Mucosa of stomach (tissue), 1 donor: ENCODE results near the gene DIAPH3.

Source experiments
- H3K27me3 ChIP-seq: one replicate; pipeline ENCODE4 v1.7.0; 2013; ENCODE audit warnings: mild to moderate bottlenecking, low read length; ENCODE audit not compliant: control insufficient read depth, insufficient read depth
- H3K36me3 ChIP-seq: one replicate; pipeline ENCODE4 v1.7.0; 2013; ENCODE audit warnings: low read length; ENCODE audit not compliant: control insufficient read depth, insufficient read depth
- H3K4me1 ChIP-seq: one replicate; pipeline ENCODE4 v1.7.0; 2013; ENCODE audit warnings: mild to moderate bottlenecking, low read length; ENCODE audit not compliant: control insufficient read depth, insufficient read depth
- H3K4me3 ChIP-seq: one replicate; pipeline ENCODE4 v1.7.0; 2013; ENCODE audit warnings: low read length
- H3K9ac ChIP-seq: one replicate; pipeline ENCODE4 v1.7.0; 2013; ENCODE audit warnings: mild to moderate bottlenecking, low read length, moderate library complexity
- H3K9me3 ChIP-seq: one replicate; pipeline ENCODE4 v1.7.0; 2013; ENCODE audit warnings: mild to moderate bottlenecking, low read length, moderate library complexity; ENCODE audit not compliant: control insufficient read depth
- donor health status: Pancreatic carcinoma.

The DIAPH3 gene

DNA sequence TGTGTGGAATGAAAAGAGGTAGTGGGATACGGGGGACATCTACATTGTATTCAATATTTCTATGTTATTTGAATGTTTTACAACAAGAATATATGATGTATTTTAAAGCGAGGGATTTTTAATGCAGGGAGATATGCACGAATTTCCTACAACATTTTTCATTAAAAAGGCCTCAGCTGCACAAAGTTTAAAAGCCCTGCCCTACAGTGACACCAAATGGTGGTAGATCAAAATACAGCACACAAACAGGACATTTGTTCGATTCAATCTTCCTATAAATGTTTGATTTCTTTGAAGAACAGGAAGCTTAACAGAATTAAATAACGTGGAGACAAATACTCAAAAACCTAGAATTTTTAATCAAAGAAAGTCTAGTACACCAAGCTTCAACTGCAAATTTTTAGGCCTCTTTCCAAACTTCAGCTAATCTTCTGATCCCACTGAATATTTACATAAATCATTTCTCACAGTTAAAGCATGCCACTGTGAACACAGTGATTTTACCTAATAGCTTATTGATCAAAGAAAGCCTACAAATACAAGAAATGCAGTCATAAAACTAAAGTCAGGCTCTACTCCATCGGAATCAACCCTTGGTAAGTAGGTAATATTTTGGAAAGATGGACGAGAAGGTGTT is 257.2 kb downstream of the DIAPH3 start:
- H3K4me3 ChIP-seq, result no peak overlapping the region

DNA sequence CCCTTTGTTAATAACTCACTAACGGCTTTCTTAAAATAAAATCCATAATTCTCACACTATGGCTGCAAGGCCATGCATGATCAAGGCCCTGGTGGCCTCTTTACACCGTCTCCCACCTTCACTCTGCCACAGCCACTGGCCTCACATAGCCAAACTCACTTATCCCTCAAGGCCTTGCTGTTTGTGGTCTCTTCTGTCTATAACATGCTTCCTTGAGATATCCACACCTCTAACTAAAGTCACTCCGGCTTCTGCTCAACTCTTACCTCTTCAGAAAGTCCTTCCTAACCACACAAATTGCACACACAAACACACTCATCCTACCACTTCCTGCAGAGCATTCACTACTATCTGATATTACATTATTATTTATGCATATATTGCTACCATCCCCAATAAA is 262.5 kb downstream of the DIAPH3 start:
- Histone ChIP-seq H3K9ac (no peak overlapping the region), H3K36me3 (no peaks in the 10 kb centered on the region), H3K27me3 (no peaks in the 10 kb centered on the region), H3K4me1 (no peaks in the 10 kb centered on the region), H3K9me3 (no peaks in the 10 kb centered on the region), H3K4me3 (no peak overlapping the region)

More for the DNA sequence above, 257.2 kb downstream of the DIAPH3 start:
- Histone ChIP-seq H3K4me1 (no peaks in the 10 kb centered on the region), H3K9me3 (no peaks in the 10 kb centered on the region), H3K36me3 (no peaks in the 10 kb centered on the region), H3K27me3 (no peaks in the 10 kb centered on the region), H3K9ac (peak overlapping the region; percentile 7)

DNA sequence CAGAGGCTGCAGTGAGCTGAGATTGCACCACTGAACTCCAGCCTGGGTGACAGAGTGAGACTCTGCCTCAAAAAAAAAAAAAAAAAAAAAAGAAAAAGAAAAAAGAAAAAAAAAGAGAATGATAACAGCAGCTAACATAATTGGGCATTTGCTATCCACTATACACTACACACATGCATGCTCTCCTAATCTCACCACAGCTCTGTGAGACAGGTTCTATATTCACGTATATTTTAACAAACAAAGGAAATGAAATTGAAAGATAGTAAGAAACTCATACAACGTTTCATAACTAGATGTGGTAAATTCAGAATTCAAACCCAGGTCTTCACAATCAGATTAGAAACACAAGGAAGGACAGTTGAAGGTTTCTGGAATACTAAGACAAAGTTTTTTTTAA is 265.7 kb downstream of the DIAPH3 start:
- H3K9ac ChIP-seq, result no peak overlapping the region
- H3K27me3 ChIP-seq, result no peaks in the 10 kb centered on the region
- H3K9me3 ChIP-seq, result no peaks in the 10 kb centered on the region
- H3K4me1 ChIP-seq, result no peaks in the 10 kb centered on the region
- H3K4me3 ChIP-seq, result no peak overlapping the region
- H3K36me3 ChIP-seq, result no peaks in the 10 kb centered on the region

DNA sequence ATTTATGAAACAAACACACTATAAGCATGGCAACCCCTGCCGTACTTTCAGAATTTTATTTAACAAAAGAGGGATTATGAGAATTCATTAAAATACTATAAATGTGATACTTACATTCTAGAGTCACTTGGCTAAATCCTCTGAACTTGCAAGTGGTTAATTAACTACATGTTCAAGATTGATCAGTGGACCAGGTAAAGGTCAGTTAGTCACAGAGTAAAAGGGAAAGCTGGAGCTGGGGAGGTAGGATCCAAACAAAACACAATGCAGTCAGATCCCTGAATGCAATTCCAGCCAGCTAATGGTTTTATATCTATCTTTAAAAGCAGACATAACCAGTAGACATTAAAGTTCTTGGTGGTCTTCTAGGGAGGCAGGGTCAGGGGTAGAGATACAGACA is 270.5 kb downstream of the DIAPH3 start:
- no peak overlapping the region for H3K4me3 ChIP-seq
- H3K9ac ChIP-seq, result no peak overlapping the region
- H3K9me3 ChIP-seq, result no peaks in the 10 kb centered on the region
- H3K4me1 ChIP-seq, result no peaks in the 10 kb centered on the region
- H3K36me3 ChIP-seq, result no peaks in the 10 kb centered on the region
- H3K27me3 ChIP-seq, result no peaks in the 10 kb centered on the region

DNA sequence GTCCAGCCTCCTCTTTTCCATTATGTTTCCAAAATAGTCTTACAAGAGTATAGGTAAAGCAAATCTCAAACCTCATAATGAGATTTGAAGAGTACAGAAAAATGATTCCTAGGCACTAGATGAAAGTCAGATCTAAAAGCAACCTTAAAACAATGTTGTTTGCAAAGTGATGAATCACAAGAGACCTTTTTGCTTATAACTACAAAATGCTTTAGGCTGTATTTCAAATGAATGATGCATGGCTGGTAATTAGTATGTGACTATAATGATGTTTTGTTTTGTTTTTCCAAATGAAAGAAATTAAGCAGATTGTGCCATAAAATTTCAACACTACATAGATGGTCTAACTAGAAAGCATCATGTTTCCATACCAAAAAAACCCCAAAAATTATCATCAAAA is 272.7 kb downstream of the DIAPH3 start:
- no peaks in the 10 kb centered on the region for H3K9me3 ChIP-seq
- no peaks in the 10 kb centered on the region for H3K4me1 ChIP-seq
- H3K27me3 ChIP-seq, result no peaks in the 10 kb centered on the region
- H3K9ac ChIP-seq, result no peak overlapping the region
- H3K36me3 ChIP-seq, result no peaks in the 10 kb centered on the region
- no peak overlapping the region for H3K4me3 ChIP-seq

DNA sequence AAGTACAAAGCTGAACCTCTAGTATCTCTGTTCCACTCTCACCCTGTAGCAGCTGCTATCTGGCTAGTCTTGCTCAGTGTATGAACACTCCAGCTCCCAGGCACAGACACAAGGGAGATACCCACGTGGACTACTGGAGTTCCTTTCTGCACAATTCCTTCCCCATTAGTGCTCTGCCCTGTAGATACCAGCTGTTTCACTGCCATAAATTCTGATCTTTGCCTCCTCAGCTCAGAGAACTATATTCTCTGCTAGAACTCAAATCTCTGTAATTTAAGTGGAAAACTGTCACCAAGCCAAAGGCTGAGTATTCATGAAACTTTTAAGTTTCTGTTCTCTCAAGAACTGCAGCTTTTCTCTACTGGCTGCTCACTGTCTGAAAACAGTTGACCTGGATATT is 273.7 kb downstream of the DIAPH3 start:
- Histone ChIP-seq H3K4me3 (no peak overlapping the region), H3K27me3 (no peaks in the 10 kb centered on the region)

DNA sequence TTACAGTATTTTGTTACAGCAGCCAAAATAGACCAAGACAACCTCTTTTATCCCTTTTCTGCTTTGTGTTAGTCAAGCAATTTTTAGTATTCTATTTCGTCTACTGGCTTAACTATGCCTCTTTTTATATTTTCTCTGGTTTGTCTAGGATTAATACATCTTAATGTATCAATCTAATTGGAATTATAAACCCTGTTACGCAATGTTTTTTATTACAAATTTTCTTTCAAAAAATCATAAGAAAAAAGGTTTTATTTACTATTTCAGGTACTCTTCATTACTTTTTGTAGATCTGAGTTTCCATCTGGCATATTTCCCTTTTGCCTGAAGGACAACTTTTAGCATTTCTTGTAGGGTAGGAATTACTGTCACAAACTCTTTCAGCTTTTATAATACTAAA is 275.3 kb downstream of the DIAPH3 start:
- H3K9ac ChIP-seq, result no peak overlapping the region
- H3K27me3 ChIP-seq, result no peaks in the 10 kb centered on the region
- H3K4me3 ChIP-seq, result no peak overlapping the region
- no peaks in the 10 kb centered on the region for H3K9me3 ChIP-seq
- no peaks in the 10 kb centered on the region for H3K36me3 ChIP-seq
- no peaks in the 10 kb centered on the region for H3K4me1 ChIP-seq

More for the DNA sequence above, 273.7 kb downstream of the DIAPH3 start:
- Histone ChIP-seq H3K36me3 (no peaks in the 10 kb centered on the region), H3K4me1 (no peaks in the 10 kb centered on the region), H3K9me3 (no peaks in the 10 kb centered on the region), H3K9ac (no peak overlapping the region)

DNA sequence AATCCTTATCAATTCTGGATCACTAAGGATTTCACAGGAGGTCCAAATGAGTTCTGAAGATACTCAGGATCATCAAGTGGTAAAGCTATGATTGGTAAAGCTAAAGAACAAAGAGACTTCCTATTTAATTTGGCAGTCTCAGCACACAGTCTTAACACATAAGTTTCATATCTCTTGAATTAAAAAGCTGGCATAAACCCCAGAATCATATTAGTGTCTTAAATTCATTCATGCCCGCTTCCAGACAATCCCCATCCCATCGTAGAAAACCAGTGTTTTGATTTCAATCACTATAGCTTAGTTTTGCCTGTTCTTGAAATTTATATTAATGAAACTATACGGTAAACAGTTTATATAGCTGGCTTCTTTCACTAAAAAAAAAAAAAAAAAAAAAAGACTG is 278.7 kb downstream of the DIAPH3 start:
- no peaks in the 10 kb centered on the region for H3K36me3 ChIP-seq
- no peaks in the 10 kb centered on the region for H3K27me3 ChIP-seq
- H3K9me3 ChIP-seq, result no peaks in the 10 kb centered on the region
- H3K4me1 ChIP-seq, result no peaks in the 10 kb centered on the region
- no peak overlapping the region for H3K9ac ChIP-seq
- no peak overlapping the region for H3K4me3 ChIP-seq

DNA sequence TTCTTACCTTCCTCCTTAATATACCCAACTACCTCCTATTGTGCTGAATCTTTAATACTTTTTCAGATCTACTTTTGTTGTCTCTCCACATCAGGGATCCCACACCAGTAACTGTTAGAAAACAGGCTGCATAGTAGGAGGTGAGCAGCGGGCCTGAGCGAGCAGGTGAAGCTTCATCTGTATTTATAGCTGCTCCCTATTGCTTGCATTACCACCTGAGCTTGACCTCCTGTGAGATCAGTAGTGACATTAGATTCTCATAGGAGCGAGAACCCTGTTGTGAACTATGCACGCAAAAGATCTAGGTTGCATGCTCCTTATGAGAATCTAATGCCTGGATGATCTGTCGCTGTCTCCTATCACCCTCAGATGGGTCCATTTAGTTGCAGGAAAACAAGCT is 279.8 kb downstream of the DIAPH3 start:
- H3K9me3 ChIP-seq, result no peaks in the 10 kb centered on the region
- H3K9ac ChIP-seq, result no peak overlapping the region
- H3K27me3 ChIP-seq, result no peaks in the 10 kb centered on the region
- H3K4me1 ChIP-seq, result no peaks in the 10 kb centered on the region
- H3K36me3 ChIP-seq, result no peaks in the 10 kb centered on the region
- H3K4me3 ChIP-seq, result no peak overlapping the region

DNA sequence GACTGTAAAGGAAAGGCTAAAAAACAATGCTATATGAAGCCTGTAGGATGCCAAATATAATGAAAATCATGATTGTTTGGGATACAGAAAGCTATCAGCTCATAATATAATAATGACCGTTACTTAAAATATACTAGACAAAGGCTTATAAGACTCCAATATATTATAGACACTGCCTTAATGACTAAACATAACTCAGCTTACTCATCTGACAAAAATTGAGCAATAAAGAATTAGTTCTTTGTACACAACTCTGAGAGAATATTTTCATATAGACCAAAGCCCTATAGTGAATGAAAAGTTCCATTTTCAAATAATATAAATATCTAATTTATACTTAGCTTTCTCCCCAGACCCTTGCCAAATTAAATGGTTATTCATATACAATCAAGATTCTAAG is 283.3 kb downstream of the DIAPH3 start:
- H3K4me1 ChIP-seq, result no peaks in the 10 kb centered on the region
- no peak overlapping the region for H3K4me3 ChIP-seq
- no peaks in the 10 kb centered on the region for H3K36me3 ChIP-seq
- H3K27me3 ChIP-seq, result no peaks in the 10 kb centered on the region
- H3K9ac ChIP-seq, result no peak overlapping the region
- H3K9me3 ChIP-seq, result no peaks in the 10 kb centered on the region

DNA sequence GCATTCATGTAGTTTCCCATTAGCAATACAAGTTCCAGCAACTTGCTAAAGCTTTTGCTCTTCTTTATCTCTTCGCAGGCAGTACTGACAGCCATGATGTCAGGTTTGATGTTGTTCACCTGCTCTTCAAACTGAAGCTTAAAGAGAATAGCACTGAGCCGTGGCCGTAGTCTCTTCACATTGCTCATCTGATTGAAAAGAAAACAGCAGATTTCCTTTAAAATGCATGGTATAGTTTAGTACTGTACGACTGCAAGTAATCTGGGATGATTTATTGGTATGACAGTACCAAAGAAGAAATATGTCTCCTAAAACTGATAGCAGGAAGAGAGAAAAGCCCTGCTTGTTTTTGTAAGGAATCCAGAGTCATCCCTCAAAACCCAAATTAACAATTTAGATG is 284.4 kb downstream of the DIAPH3 start:
- Histone ChIP-seq H3K4me3 (no peak overlapping the region), H3K9me3 (no peaks in the 10 kb centered on the region), H3K9ac (no peak overlapping the region), H3K4me1 (no peaks in the 10 kb centered on the region), H3K36me3 (no peaks in the 10 kb centered on the region), H3K27me3 (no peaks in the 10 kb centered on the region)

DNA sequence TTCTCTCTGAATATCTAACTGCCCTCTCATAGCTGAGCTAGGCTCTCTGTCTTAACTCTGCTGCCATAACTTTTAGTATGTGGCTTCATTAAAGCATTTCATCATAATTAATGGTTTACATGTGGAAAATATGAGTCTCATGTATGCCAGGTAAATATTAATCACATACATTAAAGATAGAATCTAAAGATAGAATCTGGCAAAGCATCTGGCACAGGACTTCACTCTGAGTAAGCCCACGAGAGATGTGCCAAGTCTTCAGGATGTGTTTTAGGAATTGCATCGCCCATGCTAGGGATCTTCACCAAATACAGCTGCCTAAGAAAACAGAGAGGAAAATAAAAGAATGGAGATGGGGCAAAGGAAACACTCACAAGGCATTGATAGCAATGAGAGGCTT is 285.8 kb downstream of the DIAPH3 start:
- no peaks in the 10 kb centered on the region for H3K36me3 ChIP-seq
- no peak overlapping the region for H3K9ac ChIP-seq
- H3K9me3 ChIP-seq, result no peaks in the 10 kb centered on the region
- H3K4me3 ChIP-seq, result no peak overlapping the region
- no peaks in the 10 kb centered on the region for H3K27me3 ChIP-seq
- no peaks in the 10 kb centered on the region for H3K4me1 ChIP-seq

DNA sequence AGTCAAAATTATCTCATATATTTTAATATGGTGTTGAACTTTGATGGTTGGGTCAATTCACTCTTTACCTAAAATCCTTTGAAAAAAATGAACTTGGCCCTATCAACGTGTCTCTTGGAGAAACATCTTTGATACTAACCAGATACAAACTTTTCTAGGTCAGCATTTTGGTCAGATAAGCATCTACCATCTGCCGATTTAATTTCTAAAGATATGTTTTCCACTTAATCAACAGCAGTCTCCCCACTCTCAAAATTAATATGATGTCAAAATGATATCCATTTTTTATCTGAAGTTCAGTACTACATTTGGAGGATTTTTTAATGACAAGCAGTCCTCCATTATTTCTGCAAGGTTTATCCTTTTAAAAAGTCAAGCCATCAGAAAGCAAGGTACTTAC is 288.8 kb downstream of the DIAPH3 start:
- Histone ChIP-seq H3K9ac (no peak overlapping the region), H3K27me3 (no peaks in the 10 kb centered on the region), H3K36me3 (no peaks in the 10 kb centered on the region), H3K4me3 (no peak overlapping the region), H3K9me3 (no peaks in the 10 kb centered on the region), H3K4me1 (no peaks in the 10 kb centered on the region)
